Osteocyte (in vitro differentiated cells): Measurements from ENCODE around the gene TMEM178B. TPM values are rescaled to one million over a fixed set of nuclear protein-coding genes. Genes with fewer than 3 reads are reported as not detected.

ENCODE experiments used
- DNase-seq: peaks from one replicate; pipeline ENCODE4 v3.0.0; 2021; ENCODE audit warnings: mixed read lengths; ENCODE audit not compliant: unreplicated experiment; ENCODE audit errors: extremely low spot score
- H3K27ac Mint-ChIP-seq: one replicate; pipeline ENCODE4 v1.8.0; 2021; ENCODE audit warnings: mild to moderate bottlenecking, mixed read lengths; ENCODE audit not compliant: unreplicated experiment
- H3K27me3 Mint-ChIP-seq: one replicate; pipeline ENCODE4 v1.8.0; 2021; ENCODE audit warnings: mixed read lengths; ENCODE audit not compliant: unreplicated experiment
- H3K36me3 Mint-ChIP-seq: one replicate; pipeline ENCODE4 v1.8.0; 2021; ENCODE audit warnings: mixed read lengths; ENCODE audit not compliant: unreplicated experiment
- H3K4me1 Mint-ChIP-seq: one replicate; pipeline ENCODE4 v1.8.0; 2021; ENCODE audit warnings: mixed read lengths; ENCODE audit not compliant: unreplicated experiment
- H3K4me3 Mint-ChIP-seq: one replicate; pipeline ENCODE4 v1.8.0; 2021; ENCODE audit warnings: mild to moderate bottlenecking, moderate library complexity, mixed read lengths; ENCODE audit not compliant: unreplicated experiment
- H3K9me3 Mint-ChIP-seq: one replicate; pipeline ENCODE4 v1.8.0; 2021; ENCODE audit warnings: mixed read lengths; ENCODE audit not compliant: unreplicated experiment
- CTCF ChIP-seq: fragments of 200-600 bp; sonication (generic); IDR thresholded peaks from 2 replicates; pipeline ENCODE4 v1.5.0; 2021; ENCODE audit warnings: antibody characterized with exemption, mild to moderate bottlenecking, moderate library complexity
- total RNA-seq: library from RNA; stranded (reverse); gene quantifications from 2 replicates; pipeline ENCODE4 v1.2.1, GENCODE V29; 2021

Gene TMEM178B
- total RNA-seq, 1 donor from 2014 or later = 0.70 TPM

DNA sequence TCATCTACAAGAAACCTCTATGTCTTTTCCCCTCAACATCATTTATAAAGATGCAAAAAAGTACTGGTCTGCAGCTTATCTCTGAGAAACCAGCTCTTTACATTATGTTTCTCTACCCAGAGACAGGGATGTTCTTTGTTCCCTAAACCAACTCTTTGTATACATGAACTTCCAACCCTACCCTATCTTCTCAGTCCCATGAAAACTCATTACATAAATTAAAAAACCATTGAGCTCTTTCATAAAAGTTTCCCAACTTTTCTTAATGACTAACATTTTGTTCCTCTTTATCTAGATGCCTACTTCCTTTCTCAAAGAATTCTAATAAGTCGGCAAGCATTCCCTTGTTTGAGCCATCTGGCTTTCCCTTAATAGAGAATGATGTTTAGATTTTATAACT, 284.5 kb downstream of the TMEM178B start:
- no peak overlapping the region for H3K4me3 Mint-ChIP-seq
- TF ChIP-seq CTCF = no peak
- H3K36me3 Mint-ChIP-seq = no peaks in the 10 kb centered on the region
- H3K27me3 Mint-ChIP-seq = peaks cover 4% of the 10 kb centered on the region
- H3K4me1 Mint-ChIP-seq = peaks cover 36% of the 10 kb centered on the region
- H3K27ac Mint-ChIP-seq = no peak overlapping the region
- H3K9me3 Mint-ChIP-seq = no peaks in the 10 kb centered on the region
- DNase-seq = no peak

DNA sequence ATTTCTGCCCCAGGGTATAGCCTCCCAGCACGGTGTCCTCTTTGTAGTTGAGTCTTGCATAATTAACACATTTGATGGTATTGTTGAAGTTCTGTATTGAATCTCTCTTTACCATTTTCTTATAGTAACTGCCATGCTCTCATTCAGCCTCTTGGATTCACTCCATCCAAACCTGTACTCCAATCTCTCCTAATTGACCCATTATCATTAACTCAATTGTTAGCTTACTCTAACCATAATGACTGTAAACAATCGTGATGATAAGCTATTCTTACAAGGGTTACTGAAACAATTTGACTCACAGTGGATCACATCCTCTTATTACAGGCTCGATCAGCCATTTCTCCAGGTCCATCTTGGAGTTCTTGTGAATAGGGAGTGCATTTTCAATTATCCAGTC, 285.4 kb downstream of the TMEM178B start:
- Mint-ChIP-seq H3K27ac (no peak overlapping the region), H3K4me3 (no peak overlapping the region), H3K4me1 (peaks cover 37% of the 10 kb centered on the region), H3K9me3 (no peaks in the 10 kb centered on the region), H3K36me3 (no peaks in the 10 kb centered on the region), H3K27me3 (peaks cover 2% of the 10 kb centered on the region)
- no peak for TF ChIP-seq CTCF
- DNase-seq = no peak

- Mint-ChIP-seq H3K36me3 (no peaks in the 10 kb centered on the region), H3K9me3 (no peaks in the 10 kb centered on the region), H3K4me3 (no peak overlapping the region), H3K27ac (no peak overlapping the region), H3K27me3 (peaks cover 2% of the 10 kb centered on the region), H3K4me1 (peaks cover 31% of the 10 kb centered on the region)
- no peak for TF ChIP-seq CTCF
- DNase-seq = no peak
Observed at GRCh38 chr7:141359740-141360415, 286.0 kb downstream of the TMEM178B start.

DNA sequence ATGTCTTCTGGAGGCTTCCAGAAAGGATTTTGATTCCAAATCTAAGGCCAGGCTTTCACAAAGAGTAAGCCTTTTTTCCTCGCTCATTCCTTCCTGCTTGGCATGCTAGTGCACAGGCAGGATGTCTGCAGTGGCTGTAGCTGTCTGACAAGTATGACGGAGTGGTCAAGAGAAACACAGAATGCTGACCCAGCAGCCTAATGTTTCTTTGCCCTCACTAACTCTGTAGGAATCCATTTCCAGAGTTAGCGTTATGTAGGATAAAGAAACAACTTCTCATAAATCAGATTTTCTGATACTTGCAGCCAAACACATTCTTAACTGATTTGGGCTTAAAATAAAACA, 286.5 kb downstream of the TMEM178B start:
- peaks cover 26% of the 10 kb centered on the region for H3K4me1 Mint-ChIP-seq
- no peaks in the 10 kb centered on the region for H3K9me3 Mint-ChIP-seq
- H3K27me3 Mint-ChIP-seq = peaks cover 2% of the 10 kb centered on the region
- H3K4me3 Mint-ChIP-seq = no peak overlapping the region
- no peak for DNase-seq
- H3K27ac Mint-ChIP-seq = no peak overlapping the region
- no peaks in the 10 kb centered on the region for H3K36me3 Mint-ChIP-seq
- TF ChIP-seq CTCF = no peak

DNA sequence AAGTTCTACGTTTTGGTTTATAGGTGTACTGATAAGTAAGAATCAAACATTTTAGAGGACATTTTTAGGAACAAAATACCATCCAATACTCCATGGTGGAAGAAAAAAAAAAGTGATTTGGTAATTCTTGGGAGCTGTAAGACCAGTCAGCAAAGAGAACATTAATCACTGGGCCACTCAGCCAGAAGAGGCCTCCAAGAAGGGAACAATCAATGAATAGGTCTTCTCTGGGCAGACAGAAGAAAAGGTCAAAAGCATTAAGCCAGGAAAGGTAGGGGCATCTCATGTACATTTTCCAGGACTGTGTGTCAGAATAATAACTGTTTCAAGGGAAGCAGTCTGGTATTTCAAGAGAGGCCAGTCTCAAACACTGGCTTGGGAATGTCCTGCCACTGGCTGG, 286.9 kb downstream of the TMEM178B start:
- Mint-ChIP-seq H3K9me3 (no peaks in the 10 kb centered on the region), H3K4me3 (no peak overlapping the region), H3K27me3 (peaks cover 2% of the 10 kb centered on the region), H3K4me1 (peaks cover 30% of the 10 kb centered on the region), H3K27ac (no peak overlapping the region), H3K36me3 (no peaks in the 10 kb centered on the region)
- no peak for TF ChIP-seq CTCF
- no peak for DNase-seq
